HS-5 (cell line): ENCODE data around the gene HIVEP1.
"Not testable (repeated sequence)": the region's sequence is repeated elsewhere in the genome, so short reads cannot be mapped to it uniquely, and the experiment has no call there.

Experiments
- DNase-seq: peaks from one replicate; pipeline ENCODE4 v3.0.0-alpha.2; 2012; ENCODE audit warnings: low read depth

HIVEP1 gene

DNA sequence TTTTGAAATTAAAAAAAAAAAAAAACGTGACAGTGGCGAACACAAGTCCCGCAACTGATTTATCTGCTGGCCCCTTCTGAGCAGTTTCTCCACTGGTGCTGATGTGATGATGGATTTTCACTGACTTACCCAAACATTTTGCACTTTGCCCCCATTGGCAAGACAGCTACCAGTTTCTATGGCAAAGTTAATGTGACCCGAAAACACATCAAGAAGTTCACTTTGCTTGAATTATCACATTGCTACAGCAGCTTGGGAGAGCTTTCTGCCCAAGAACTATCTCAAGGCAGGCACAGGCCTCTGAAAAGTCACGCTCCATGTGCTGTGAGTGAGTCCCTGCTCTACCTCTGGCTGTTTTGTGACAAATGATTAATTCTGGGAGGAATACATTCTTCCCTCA lies 150.1 kb downstream of the HIVEP1 start:
- DNase-seq, result no peak

DNA sequence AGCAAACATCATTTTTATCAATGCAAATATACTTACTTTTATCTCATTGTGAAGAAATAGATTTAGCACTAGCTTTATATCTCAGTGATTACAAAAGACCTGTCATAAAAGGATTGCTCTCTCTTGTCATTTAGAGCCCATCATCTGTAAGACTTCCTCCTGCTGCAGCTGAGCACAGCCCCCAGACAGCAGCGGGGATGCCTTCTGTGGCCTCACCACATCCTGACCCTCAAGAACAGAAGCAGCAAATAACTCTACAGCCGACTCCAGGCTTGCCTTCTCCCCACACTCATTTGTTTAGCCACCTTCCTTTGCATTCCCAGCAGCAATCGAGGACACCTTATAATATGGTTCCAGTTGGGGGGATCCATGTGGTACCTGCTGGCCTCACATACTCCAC lies 151.0 kb downstream of the HIVEP1 start:
- no peak for DNase-seq

DNA sequence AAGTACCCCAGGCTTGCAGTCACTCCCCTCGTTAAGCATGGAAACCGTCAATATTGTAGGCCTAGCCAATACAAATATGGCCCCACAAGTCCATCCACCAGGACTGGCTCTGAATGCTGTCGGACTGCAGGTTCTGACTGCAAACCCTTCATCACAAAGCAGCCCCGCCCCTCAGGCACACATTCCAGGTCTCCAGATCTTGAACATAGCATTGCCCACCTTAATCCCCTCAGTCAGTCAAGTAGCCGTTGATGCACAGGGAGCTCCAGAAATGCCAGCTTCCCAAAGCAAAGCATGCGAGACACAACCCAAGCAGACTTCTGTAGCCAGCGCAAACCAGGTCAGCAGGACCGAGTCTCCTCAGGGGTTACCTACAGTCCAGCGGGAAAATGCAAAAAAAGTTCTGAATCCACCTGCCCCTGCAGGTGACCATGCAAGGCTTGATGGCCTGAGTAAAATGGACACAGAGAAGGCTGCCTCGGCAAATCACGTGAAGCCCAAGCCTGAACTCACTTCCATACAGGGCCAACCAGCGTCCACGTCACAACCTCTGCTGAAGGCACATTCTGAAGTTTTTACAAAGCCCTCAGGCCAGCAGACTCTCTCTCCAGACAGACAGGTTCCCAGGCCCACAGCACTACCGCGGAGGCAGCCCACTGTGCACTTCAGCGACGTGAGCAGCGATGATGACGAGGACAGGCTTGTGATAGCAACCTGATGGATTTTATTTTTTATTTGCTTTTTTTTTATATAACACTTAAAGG lies 151.8 kb downstream of the HIVEP1 start:
- DNase-seq, result no peak

- no peak for DNase-seq
Measured at GRCh38 chr6:12164508-12164770, 152.3 kb downstream of the HIVEP1 start.

GRCh38 chr6:12165297-12165696 lies 153.2 kb downstream of the HIVEP1 start:
- no peak for DNase-seq

DNA sequence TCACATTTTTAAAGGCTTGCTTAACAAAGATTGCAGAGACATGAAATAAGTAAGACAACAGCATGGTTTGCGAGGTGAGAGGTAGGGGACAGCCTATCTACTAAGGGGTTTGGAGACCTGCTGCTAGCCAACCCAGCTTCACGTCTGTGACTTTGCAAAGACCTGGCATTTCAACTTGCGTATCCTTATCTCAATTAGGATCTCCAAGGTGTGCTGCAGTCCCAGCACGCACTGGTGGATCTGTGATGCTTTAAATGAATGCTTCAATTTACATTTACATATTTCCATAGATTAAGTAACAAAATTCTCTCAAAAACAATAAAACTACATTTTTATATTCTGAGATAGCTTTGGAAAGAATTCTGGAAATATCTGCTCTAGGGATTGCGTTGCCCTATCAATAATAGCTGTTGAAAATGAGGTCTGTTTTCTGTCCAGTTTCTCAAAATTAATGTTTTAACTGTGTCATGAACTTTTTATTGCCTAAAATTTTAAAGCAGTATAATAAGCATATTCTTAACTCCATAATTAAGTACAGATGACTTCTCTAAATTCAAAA lies 153.7 kb downstream of the HIVEP1 start:
- no peak for DNase-seq

- no peak for DNase-seq
Measured at GRCh38 chr6:12169377-12169776, 157.3 kb downstream of the HIVEP1 start.

- DNase-seq, result no peak
Measured at GRCh38 chr6:12170351-12171092, 158.4 kb downstream of the HIVEP1 start.

- no peak for DNase-seq
Measured at GRCh38 chr6:12171717-12172116, 159.6 kb downstream of the HIVEP1 start.

- no peak for DNase-seq
Measured at GRCh38 chr6:12172572-12172971, 160.5 kb downstream of the HIVEP1 start.

DNA sequence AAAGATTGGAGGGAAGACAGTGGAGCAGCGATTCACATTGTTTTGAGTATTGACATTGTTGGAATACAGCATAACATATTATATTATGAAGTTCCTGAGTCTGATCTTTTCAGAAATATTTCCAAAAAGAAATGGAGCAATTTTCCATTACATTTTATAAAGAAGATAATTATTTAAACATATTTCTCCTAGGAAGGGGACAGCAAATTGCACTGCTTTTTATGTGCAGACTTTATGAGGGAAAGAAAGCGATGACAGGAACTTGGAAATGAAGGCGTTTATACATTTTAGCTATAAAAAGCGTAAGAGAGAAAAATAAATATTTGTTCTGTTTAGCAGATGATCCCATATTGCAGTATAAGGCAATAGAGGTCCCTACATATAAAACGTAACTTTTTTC lies 161.1 kb downstream of the HIVEP1 start:
- no peak for DNase-seq

- no peak for DNase-seq
Measured at GRCh38 chr6:12173661-12174060, 161.5 kb downstream of the HIVEP1 start.

GRCh38 chr6:12174878-12175277 lies 162.8 kb downstream of the HIVEP1 start:
- DNase-seq, result no peak

GRCh38 chr6:12175626-12176025 lies 163.5 kb downstream of the HIVEP1 start:
- no peak for DNase-seq

DNA sequence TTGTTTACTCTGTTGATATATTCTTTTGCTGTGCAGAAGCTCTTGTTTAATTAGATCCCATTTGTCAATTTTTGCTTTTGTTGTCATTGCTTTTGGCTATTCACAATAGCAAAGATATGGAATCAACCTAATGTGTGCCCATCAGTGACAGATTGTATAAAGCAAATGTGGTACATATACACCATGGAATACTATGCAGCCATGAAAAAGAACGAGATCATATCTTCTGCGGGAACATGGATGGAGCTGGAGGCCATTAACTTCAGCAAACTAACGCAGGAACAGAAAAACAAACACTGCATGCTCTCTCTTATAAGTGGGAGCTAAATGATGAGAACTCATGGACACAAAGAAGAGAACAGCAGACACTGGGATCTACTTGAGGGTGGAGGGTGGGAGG lies 164.7 kb downstream of the HIVEP1 start:
- DNase-seq, result not testable (repeated sequence)

- DNase-seq, result no peak
Measured at GRCh38 chr6:12178521-12178920, 166.4 kb downstream of the HIVEP1 start.

- DNase-seq, result no peak
Measured at GRCh38 chr6:12181481-12181880, 169.4 kb downstream of the HIVEP1 start.

DNA sequence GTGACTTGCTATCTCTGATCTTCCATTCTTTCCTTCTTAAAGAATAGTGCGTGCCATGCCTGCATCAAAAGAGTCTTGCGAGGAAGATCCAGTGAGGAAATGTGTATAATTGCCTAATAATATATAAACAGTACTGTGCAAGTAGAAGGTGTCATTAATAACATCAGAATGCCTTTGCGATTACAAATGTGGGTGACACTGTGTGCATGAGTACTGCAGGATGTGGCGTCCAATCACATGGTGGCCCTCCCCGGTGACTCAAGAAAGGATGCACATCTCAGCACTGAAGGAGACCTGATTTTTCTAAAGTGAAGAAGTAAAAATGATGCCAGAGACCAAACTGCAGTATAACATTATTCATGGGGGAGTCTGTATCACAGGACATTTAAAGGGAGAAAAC lies 170.6 kb downstream of the HIVEP1 start:
- no peak for DNase-seq

DNA sequence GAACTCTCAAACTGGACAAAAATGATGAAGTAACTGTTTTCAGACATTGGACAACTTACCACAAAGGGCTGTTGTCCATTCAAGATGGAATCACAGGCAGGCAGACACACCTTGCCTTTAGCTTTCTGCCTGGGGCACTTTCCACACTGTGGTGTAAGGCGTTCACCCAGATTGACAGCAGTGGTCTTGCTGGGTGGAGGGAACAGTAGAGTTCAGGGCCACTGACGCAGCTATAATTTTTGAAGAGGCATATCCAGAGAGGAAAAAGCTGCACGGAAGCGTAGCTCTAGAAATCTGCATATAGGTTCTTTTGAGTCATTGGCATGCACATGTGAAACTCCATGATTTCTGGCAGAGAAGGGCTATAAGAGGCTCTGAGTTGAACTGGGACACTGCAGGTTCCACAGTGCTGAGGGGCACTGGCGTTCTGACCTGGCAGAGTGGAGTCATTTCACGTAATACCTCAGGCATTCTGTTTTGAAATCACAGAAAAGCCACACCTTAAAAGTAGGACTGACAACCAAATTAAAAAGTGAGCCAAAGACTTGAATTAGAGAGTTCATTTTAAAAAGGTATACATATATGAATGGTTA lies 173.1 kb downstream of the HIVEP1 start:
- no peak for DNase-seq

- no peak for DNase-seq
Measured at GRCh38 chr6:12186528-12186927, 174.4 kb downstream of the HIVEP1 start.

DNA sequence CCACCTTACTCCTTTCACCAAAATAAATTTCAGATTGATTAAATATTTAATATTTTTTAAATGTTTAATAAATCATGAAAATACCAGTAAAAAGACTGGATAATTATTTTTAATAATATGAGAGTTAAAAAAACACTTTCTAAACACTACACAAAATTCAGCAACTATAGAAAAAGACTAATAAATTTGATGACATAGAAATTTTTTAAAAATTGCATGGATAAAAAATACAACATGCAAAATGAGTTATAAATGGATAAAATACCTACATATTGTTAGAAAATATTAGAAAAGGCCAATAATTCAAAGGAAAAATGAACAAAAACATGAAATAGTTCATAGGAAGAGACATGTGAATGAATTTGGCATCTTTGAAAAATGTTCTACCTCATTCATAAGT lies 177.0 kb downstream of the HIVEP1 start:
- DNase-seq, result no peak

- DNase-seq, result no peak
Measured at GRCh38 chr6:12189661-12190060, 177.5 kb downstream of the HIVEP1 start.

- DNase-seq, result no peak
Measured at GRCh38 chr6:12190252-12190651, 178.1 kb downstream of the HIVEP1 start.
